VCaP (cell line): ENCODE results near the gene ARSI.

ENCODE experiments used
- H3K27ac ChIP-seq: fragments of 450-650 bp; 2 replicates; pipeline ENCODE4 v1.5.1; 2017
- CTCF ChIP-seq: fragments of 450-650 bp; conservative IDR thresholded peaks from 2 replicates; pipeline ENCODE4 v1.5.1; 2017; ENCODE audit warnings: mild to moderate bottlenecking, moderate library complexity

ARSI gene

GRCh38 chr5:150338546-150338945 lies 35.8 kb upstream of the ARSI start:
- no peak for TF ChIP-seq CTCF
- no peak overlapping the region for H3K27ac ChIP-seq

DNA sequence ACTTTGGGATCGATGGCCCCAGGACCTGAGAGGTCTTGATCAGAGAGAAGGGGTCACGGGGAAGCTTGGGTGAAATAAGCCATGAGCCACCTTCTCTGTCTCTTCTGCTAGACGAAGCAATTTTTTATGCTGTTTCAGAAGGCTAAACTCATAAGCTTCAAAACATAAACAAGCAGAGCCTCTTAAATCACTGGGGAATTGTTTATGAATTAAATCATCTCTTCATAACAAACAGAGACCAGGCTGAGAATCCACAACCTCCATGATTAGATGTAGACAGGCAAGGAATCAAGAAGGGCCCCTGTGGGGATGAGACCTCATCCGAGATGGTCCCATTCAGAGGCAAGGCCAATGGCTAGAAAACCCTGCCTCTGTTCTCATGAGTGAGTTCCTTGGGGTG lies 33.1 kb upstream of the ARSI start:
- TF ChIP-seq CTCF = no peak
- H3K27ac ChIP-seq = no peak overlapping the region

GRCh38 chr5:150333400-150333799 lies 30.7 kb upstream of the ARSI start:
- H3K27ac ChIP-seq = no peak overlapping the region
- no peak for TF ChIP-seq CTCF

DNA sequence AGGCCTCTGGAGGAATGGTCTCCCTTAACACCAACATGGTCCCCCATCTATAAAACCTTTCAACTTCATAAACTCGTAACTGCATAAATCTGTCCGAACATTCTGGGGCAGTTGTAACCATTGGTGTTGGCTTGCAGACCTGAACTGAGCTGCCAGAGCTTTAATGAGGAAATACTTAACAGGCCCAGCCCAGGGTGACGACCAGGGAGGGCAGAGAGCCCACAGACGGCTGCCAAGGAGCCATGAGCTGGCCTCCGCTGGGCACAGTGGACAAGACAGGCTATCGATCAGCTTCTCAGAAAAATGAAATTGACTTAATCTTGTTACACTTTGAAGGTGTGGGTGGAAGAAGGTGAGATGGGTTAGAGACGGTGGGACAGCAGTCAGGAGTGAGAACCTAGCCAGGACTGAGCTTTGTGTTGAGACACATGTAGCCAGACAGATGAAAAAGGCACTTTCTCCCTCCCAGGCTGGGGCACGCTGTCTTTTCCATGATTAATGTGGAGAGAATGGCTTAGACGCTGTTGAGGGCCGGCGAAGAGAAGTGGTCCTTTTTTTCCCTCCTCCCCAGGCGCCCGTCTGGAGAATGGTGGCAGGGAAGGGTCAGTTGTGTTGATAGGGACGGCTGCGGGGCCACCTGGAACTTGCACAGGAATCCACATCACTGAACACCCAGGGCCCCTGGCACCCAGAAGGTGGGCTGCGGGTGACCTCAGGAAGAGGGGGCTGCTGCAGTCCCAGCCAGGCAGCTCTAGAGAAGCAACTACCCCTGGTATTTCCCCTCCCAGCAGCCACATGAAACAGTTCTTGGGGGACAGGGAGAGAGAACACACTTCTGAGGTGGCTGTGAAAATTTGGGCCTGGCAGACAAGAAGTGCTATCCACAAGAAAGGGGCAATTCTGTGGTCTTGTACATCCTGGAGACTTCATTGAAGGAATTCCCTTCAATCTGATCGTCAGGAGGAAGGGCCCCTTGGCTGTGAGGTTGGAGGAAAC lies 27.5 kb upstream of the ARSI start:
- TF ChIP-seq CTCF = no peak
- no peak overlapping the region for H3K27ac ChIP-seq

GRCh38 chr5:150329038-150329437 lies 26.3 kb upstream of the ARSI start:
- no peak overlapping the region for H3K27ac ChIP-seq
- no peak for TF ChIP-seq CTCF

GRCh38 chr5:150328515-150328914 lies 25.8 kb upstream of the ARSI start:
- no peak for TF ChIP-seq CTCF
- H3K27ac ChIP-seq = no peak overlapping the region

- no peak overlapping the region for H3K27ac ChIP-seq
- TF ChIP-seq CTCF = no peak
Measured at GRCh38 chr5:150327139-150327538, 24.4 kb upstream of the ARSI start.
